Endodermal cell (in vitro differentiated cells): ENCODE results near the gene UBL3. TPM values are rescaled to one million over a fixed set of nuclear protein-coding genes. Genes with fewer than 3 reads are reported as not detected.

ENCODE experiments used
- DNase-seq: peaks from one replicate; pipeline ENCODE4 v3.0.0-alpha.2; 2017
- H3K27ac ChIP-seq: 2 replicates; pipeline ENCODE4 v1.5.1; 2013; ENCODE audit warnings: mild to moderate bottlenecking, low read depth, low read length, moderate library complexity
- H3K27me3 ChIP-seq: 2 replicates; pipeline ENCODE4 v1.6.1; 2013; ENCODE audit warnings: mild to moderate bottlenecking, low read length, moderate library complexity; ENCODE audit not compliant: insufficient read depth, control insufficient read depth, poor library complexity, severe bottlenecking
- H3K36me3 ChIP-seq: 2 replicates; pipeline ENCODE4 v1.7.0; 2013; ENCODE audit warnings: mild to moderate bottlenecking, low read length, moderate library complexity; ENCODE audit not compliant: control insufficient read depth, insufficient read depth
- H3K4me1 ChIP-seq: one replicate; pipeline ENCODE4 v1.7.0; 2013; ENCODE audit warnings: low read length; ENCODE audit not compliant: control insufficient read depth, insufficient read depth
- H3K4me3 ChIP-seq: 2 replicates; pipeline ENCODE4 v1.5.1; 2013; ENCODE audit warnings: mild to moderate bottlenecking, low read length, moderate library complexity
- H3K9ac ChIP-seq: 2 replicates; pipeline ENCODE4 v1.6.1; 2013; ENCODE audit warnings: mild to moderate bottlenecking, low read length, moderate library complexity; ENCODE audit not compliant: poor library complexity, severe bottlenecking; ENCODE audit errors: extremely low read depth
- H3K9me3 ChIP-seq: 2 replicates; pipeline ENCODE4 v1.6.1; 2013; ENCODE audit warnings: mild to moderate bottlenecking, low read length, moderate library complexity; ENCODE audit not compliant: control insufficient read depth
- H3K27ac Mint-ChIP-seq: 2 replicates; pipeline ENCODE4 v1.8.0; 2020; ENCODE audit warnings: mixed read lengths
- H3K27me3 Mint-ChIP-seq: 2 replicates; pipeline ENCODE4 v1.8.0; 2021; ENCODE audit warnings: mild to moderate bottlenecking, mixed read lengths; ENCODE audit not compliant: insufficient read depth
- H3K36me3 Mint-ChIP-seq: 2 replicates; pipeline ENCODE4 v1.8.0; 2020; ENCODE audit warnings: low read depth, mixed read lengths
- H3K4me1 Mint-ChIP-seq: 2 replicates; pipeline ENCODE4 v1.8.0; 2020; ENCODE audit warnings: mixed read lengths
- H3K4me3 Mint-ChIP-seq: 2 replicates; pipeline ENCODE4 v1.8.0; 2020; ENCODE audit warnings: mild to moderate bottlenecking, moderate library complexity, mixed read lengths
- H3K9me3 Mint-ChIP-seq: 2 replicates; pipeline ENCODE4 v1.8.0; 2020; ENCODE audit warnings: mild to moderate bottlenecking, mixed read lengths
- WGBS, 2 experiments: methylation state at CpG; one replicate each; pipeline versions ENCODE4 v1.1.5 to v1.1.7; 2013; ENCODE audit warnings: missing lambda C conversion rate in 2 of 2, mixed read lengths in 1 of 2; ENCODE audit not compliant: insufficient coverage in 1 of 2, insufficient read length in 1 of 2; 5-methylcytosine and 5-hydroxymethylcytosine counted together
- total RNA-seq, 2 donors: library from RNA; stranded (reverse); fragmentation: NEBNext Ultra II Directional in 1 of 2; extraction: Animal tissue kit (Norgen Biotek cat#: 25700) in 1 of 2; gene quantifications; 2 replicates in 1 of 2; 3 replicates in 1 of 2; pipeline ENCODE4 v1.2.1, GENCODE V29; 2021
- TF ChIP-seq, protein P1 (sequence below): fragments of 200-600 bp; sonication (generic); conservative IDR thresholded peaks from 2 replicates; pipeline ENCODE4 v1.5.0; 2021; ENCODE audit warnings: antibody characterized with exemption, mild to moderate bottlenecking

UBL3 gene
- total RNA-seq, 2 donors from 2014 or later = 16.5 to 22.3 TPM

DNA sequence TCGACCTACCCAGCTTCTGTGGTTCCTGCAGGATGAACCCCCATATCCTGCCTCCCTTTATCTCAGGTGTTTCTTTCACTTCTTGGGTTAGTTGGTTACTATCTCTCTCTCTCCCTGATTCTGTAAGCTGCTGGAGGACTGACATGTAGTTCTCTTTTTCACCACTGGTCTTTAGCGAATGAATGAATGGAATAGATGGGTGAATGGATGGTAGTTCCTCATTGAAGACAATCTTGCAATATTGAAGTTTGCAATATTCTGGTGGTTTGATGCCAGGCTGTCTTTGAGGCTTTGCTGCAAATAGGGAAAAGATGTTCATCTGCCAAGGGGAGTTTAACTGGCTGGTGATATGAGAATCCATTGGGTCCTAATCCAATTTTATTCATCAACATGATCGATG is 120.2 kb downstream of the UBL3 start:
- no peak overlapping the region for H3K27ac Mint-ChIP-seq

DNA sequence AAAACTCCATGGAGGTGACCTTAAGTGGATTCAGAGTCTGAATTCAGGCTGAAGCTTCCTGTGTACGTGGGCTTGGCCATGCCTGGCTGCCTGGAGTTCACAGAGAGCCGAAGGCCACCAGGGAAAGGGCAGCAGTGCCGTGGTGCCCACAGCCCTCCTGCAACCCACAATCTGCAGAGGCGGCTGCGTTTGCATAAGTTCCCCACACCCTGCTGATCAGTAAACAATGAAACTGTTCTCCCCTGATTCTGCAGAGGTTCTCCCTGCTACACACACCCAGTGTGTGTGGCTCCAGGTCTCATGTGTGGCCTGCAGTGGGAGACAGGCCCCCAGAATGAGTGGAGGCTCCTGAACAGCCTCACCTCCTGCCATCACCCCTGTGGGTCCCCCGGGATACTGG is 128.0 kb downstream of the UBL3 start:
- H3K4me3 ChIP-seq = no peak overlapping the region
- Mint-ChIP-seq H3K4me3 (no peak overlapping the region), H3K9me3 (peaks cover 14% of the 10 kb centered on the region), H3K27me3 (peaks cover 3% of the 10 kb centered on the region), H3K27ac (no peak overlapping the region), H3K4me1 (peaks cover 18% of the 10 kb centered on the region), H3K36me3 (no peaks in the 10 kb centered on the region)
- H3K36me3 ChIP-seq = no peaks in the 10 kb centered on the region
- no peaks in the 10 kb centered on the region for H3K4me1 ChIP-seq
- H3K27me3 ChIP-seq = no peaks in the 10 kb centered on the region
- no peak overlapping the region for H3K9ac ChIP-seq
- TF ChIP-seq, protein P1, sequence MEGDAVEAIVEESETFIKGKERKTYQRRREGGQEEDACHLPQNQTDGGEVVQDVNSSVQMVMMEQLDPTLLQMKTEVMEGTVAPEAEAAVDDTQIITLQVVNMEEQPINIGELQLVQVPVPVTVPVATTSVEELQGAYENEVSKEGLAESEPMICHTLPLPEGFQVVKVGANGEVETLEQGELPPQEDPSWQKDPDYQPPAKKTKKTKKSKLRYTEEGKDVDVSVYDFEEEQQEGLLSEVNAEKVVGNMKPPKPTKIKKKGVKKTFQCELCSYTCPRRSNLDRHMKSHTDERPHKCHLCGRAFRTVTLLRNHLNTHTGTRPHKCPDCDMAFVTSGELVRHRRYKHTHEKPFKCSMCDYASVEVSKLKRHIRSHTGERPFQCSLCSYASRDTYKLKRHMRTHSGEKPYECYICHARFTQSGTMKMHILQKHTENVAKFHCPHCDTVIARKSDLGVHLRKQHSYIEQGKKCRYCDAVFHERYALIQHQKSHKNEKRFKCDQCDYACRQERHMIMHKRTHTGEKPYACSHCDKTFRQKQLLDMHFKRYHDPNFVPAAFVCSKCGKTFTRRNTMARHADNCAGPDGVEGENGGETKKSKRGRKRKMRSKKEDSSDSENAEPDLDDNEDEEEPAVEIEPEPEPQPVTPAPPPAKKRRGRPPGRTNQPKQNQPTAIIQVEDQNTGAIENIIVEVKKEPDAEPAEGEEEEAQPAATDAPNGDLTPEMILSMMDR = no peak
- WGBS, 2 experiments = 86 to 91% methylated on average over 4 to 6 of the region's 6 CpGs
- no peak overlapping the region for H3K27ac ChIP-seq
- peaks cover 10% of the 10 kb centered on the region for H3K9me3 ChIP-seq
- peak; percentile 48 for DNase-seq

More for the DNA sequence above, 120.2 kb downstream of the UBL3 start:
- Histone ChIP-seq H3K36me3 (no peaks in the 10 kb centered on the region), H3K9ac (no peak overlapping the region), H3K27me3 (peaks cover 4% of the 10 kb centered on the region), H3K4me3 (no peak overlapping the region), H3K4me1 (no peaks in the 10 kb centered on the region), H3K9me3 (peaks cover 10% of the 10 kb centered on the region), H3K27ac (no peak overlapping the region)
- no peaks in the 10 kb centered on the region for H3K36me3 Mint-ChIP-seq
- WGBS, 2 experiments = 66 to 70% methylated on average over 2 of the region's 3 CpGs
- TF ChIP-seq, protein P1 = peak; percentile 58
- H3K9me3 Mint-ChIP-seq = peaks cover 14% of the 10 kb centered on the region
- no peak for DNase-seq
- peaks cover 32% of the 10 kb centered on the region for H3K27me3 Mint-ChIP-seq
- H3K4me3 Mint-ChIP-seq = no peak overlapping the region
- H3K4me1 Mint-ChIP-seq = no peaks in the 10 kb centered on the region

DNA sequence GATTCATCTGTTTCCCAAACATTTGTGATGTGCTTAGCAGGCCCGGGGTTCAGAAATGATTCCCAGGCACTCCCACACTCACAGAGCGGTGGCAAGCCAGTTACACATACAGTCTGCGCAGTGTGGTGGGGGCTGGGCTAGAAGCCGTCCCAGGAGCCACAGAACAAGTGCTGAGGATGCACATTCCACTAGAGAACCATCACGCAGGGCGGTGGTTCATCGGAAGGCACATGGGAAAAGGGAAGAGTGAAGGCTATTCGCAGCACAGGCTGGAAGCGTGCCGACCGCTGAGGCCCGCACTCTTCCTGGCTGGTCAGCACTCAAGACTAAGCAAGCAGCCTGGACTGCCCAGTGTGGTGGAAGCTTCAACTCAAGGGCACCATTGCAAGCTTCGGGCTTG is 128.7 kb downstream of the UBL3 start:
- H3K4me1 Mint-ChIP-seq = peaks cover 18% of the 10 kb centered on the region
- no peaks in the 10 kb centered on the region for H3K4me1 ChIP-seq
- H3K36me3 ChIP-seq = no peaks in the 10 kb centered on the region
- no peak overlapping the region for H3K27ac ChIP-seq
- H3K27me3 ChIP-seq = no peaks in the 10 kb centered on the region
- DNase-seq = peak; percentile 34
- no peaks in the 10 kb centered on the region for H3K27me3 Mint-ChIP-seq
- H3K4me3 ChIP-seq = no peak overlapping the region
- no peak overlapping the region for H3K9ac ChIP-seq
- no peaks in the 10 kb centered on the region for H3K36me3 Mint-ChIP-seq
- no peak overlapping the region for H3K4me3 Mint-ChIP-seq
- peaks cover 11% of the 10 kb centered on the region for H3K9me3 Mint-ChIP-seq
- no peak overlapping the region for H3K27ac Mint-ChIP-seq
- WGBS, 2 experiments = 95% methylated on average over 13 of the region's 13 CpGs; no CpG with 5 or more reads in 1 of the 2 experiments
- H3K9me3 ChIP-seq = peaks cover 10% of the 10 kb centered on the region
- TF ChIP-seq, protein P1 = no peak
